Right atrium auricular region (tissue), 2 donors: ENCODE data around the gene TLR3. TPM values are rescaled to one million over a fixed set of nuclear protein-coding genes. Genes with fewer than 3 reads are reported as not detected.

Source experiments
- DNase-seq: peaks from one replicate; pipeline ENCODE4 v3.0.0-alpha.2; 2019; ENCODE audit warnings: low spot score
- H3K27ac ChIP-seq, 2 donors: fragments of 200-600 bp; sonication (generic); 1 replicate in 1 of 2; 2 replicates in 1 of 2; pipeline ENCODE4 v1.5.1; 2016 to 2019
- H3K27me3 ChIP-seq, 2 donors: fragments of 200-600 bp; sonication (generic); one replicate each; pipeline versions ENCODE4 v1.5.1 to v1.6.0; 2017 to 2019
- H3K36me3 ChIP-seq: fragments of 200-600 bp; sonication (generic); one replicate; pipeline ENCODE4 v1.5.1; 2016
- H3K4me1 ChIP-seq, 2 donors: fragments of 200-600 bp; sonication (generic); one replicate each; pipeline versions ENCODE4 v1.5.1 to v1.6.0; 2017 to 2019
- H3K4me3 ChIP-seq, 2 donors: fragments of 200-600 bp; sonication (generic); 1 replicate in 1 of 2; 2 replicates in 1 of 2; pipeline ENCODE4 v1.5.1; 2017 to 2019; ENCODE audit warnings: mild to moderate bottlenecking in 1 of 2, moderate library complexity in 1 of 2
- H3K9me3 ChIP-seq, 2 donors: fragments of 200-600 bp; sonication (generic); one replicate each; pipeline ENCODE4 v1.5.1; 2019
- CTCF ChIP-seq, 2 donors: fragments of 200-600 bp; sonication (generic); IDR thresholded peaks; one replicate each; pipeline ENCODE4 v1.5.1; 2019; ENCODE audit warnings: antibody characterized with exemption in 2 of 2
- total RNA-seq, 2 donors: library from RNA; depleted of rRNA; stranded (reverse); fragments of >200 nt; gene quantifications; one replicate each; pipeline ENCODE4 v1.1.0, GENCODE V29; 2016

TLR3 gene
- total RNA-seq, 2 donors from 2014 or later: 3.0 to 3.5 TPM

GRCh38 chr4:186131935-186132334 is 63.0 kb downstream of the TLR3 start:
- H3K4me3 ChIP-seq: no peak overlapping the region
- no peaks in the 10 kb centered on the region for H3K36me3 ChIP-seq
- H3K4me1 ChIP-seq: no peaks in the 10 kb centered on the region
- no peak for DNase-seq
- TF ChIP-seq CTCF (IDR thresholded peaks at IDR 0.05): no peak
- H3K9me3 ChIP-seq: no peaks in the 10 kb centered on the region
- H3K27me3 ChIP-seq: no peaks in the 10 kb centered on the region
- H3K27ac ChIP-seq: no peak overlapping the region

GRCh38 chr4:186132577-186133242 is 63.8 kb downstream of the TLR3 start:
- no peaks in the 10 kb centered on the region for H3K27me3 ChIP-seq
- no peaks in the 10 kb centered on the region for H3K36me3 ChIP-seq
- H3K4me3 ChIP-seq: no peak overlapping the region
- no peak for DNase-seq
- no peaks in the 10 kb centered on the region for H3K9me3 ChIP-seq
- H3K27ac ChIP-seq: no peak overlapping the region
- peak in 1 of 2 donors; percentile 32 for TF ChIP-seq CTCF (IDR thresholded peaks at IDR 0.05)
- H3K4me1 ChIP-seq: no peaks in the 10 kb centered on the region

- Histone ChIP-seq H3K9me3 (no peaks in the 10 kb centered on the region), H3K27ac (no peak overlapping the region), H3K36me3 (no peaks in the 10 kb centered on the region), H3K4me3 (no peak overlapping the region), H3K4me1 (no peaks in the 10 kb centered on the region), H3K27me3 (no peaks in the 10 kb centered on the region)
- TF ChIP-seq CTCF (IDR thresholded peaks at IDR 0.05): no peak
- no peak for DNase-seq
These were observed 65.3 kb downstream of the TLR3 start for GRCh38 chr4:186134257-186134656.

DNA sequence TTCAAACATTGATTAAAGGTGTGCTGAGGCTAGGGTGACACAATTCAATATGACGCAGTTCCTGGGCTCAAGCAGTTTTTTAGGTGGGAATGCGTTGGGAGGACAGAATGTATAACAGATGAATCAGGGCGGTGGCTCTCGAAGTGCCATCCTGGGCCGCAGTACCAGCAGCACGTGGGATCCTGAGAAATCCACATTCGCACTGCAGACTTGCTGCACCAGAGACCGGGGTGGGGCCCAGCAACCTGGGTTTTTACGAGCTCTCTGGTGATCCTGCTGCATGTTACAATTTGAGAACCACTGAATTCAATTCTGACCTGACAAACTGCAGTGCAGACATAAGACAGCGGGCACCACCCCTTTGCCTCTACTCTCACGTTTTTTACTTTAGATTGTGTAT is 65.9 kb downstream of the TLR3 start:
- no peak for DNase-seq
- TF ChIP-seq CTCF (IDR thresholded peaks at IDR 0.05): no peak

GRCh38 chr4:186137196-186137794 is 68.3 kb downstream of the TLR3 start:
- H3K27me3 ChIP-seq: no peaks in the 10 kb centered on the region
- no peaks in the 10 kb centered on the region for H3K36me3 ChIP-seq
- DNase-seq: no peak
- H3K4me1 ChIP-seq: no peaks in the 10 kb centered on the region
- peak; percentile 53 to 79 for TF ChIP-seq CTCF (IDR thresholded peaks at IDR 0.05)
- no peak overlapping the region for H3K4me3 ChIP-seq
- no peak overlapping the region for H3K27ac ChIP-seq
- H3K9me3 ChIP-seq: no peaks in the 10 kb centered on the region

More for the DNA sequence above, 65.9 kb downstream of the TLR3 start:
- Histone ChIP-seq H3K27ac (no peak overlapping the region), H3K4me3 (no peak overlapping the region), H3K9me3 (no peaks in the 10 kb centered on the region), H3K4me1 (no peaks in the 10 kb centered on the region), H3K27me3 (no peaks in the 10 kb centered on the region), H3K36me3 (no peaks in the 10 kb centered on the region)

Other genes with a start within 250 kb of the TLR3 start
- 1 to 10 TPM; 6.7 to 6.8 TPM for gene FAM149A, start 35.5 kb downstream of the TLR3 start, total RNA-seq
- gene CYP4V2, start 122.4 kb downstream of the TLR3 start, total RNA-seq: 10 to 100 TPM; 18.9 to 37.7 TPM
- 1 to 10 TPM in 1 of 2 donors, under 1 TPM in 1; 0.75 to 1.9 TPM for gene KLKB1, start 158.4 kb downstream of the TLR3 start, total RNA-seq
- gene F11, start 197.0 kb downstream of the TLR3 start, total RNA-seq: not detected